HepG2 (cell line): Measurements from ENCODE around the gene CAPN15. TPM values are rescaled to one million over a fixed set of nuclear protein-coding genes. Genes with fewer than 3 reads are reported as not detected.

Experiments used
- GTF3A ChIP-seq: sonication (generic); formaldehyde crosslinking; conservative IDR thresholded peaks from 2 replicates; pipeline ENCODE4 v1.4.0; 2020; ENCODE audit warnings: mild to moderate bottlenecking, missing genetic modification reagents
- NFKB2 ChIP-seq: sonication (generic); formaldehyde crosslinking; IDR thresholded peaks from 2 replicates; pipeline ENCODE4 v1.4.0; 2020; ENCODE audit warnings: missing genetic modification reagents, borderline replicate concordance
- NFRKB ChIP-seq: fragments of 450-650 bp; IDR thresholded peaks from 2 replicates; pipeline ENCODE4 v1.6.1; 2017
- PITX1 ChIP-seq: sonication (generic); formaldehyde crosslinking; IDR thresholded peaks from 2 replicates; pipeline ENCODE4 v1.5.1; 2020; ENCODE audit warnings: mild to moderate bottlenecking, missing genetic modification reagents
- POLR2A ChIP-seq, 2 experiments: IDR thresholded peaks; 2 replicates each; pipeline ENCODE4 v1.6.1; 2011; ENCODE audit warnings: low read depth in 2 of 2, low read length in 2 of 2, mild to moderate bottlenecking in 1 of 2, moderate library complexity in 1 of 2; ENCODE audit not compliant: insufficient read depth in 1 of 2
- POLR2AphosphoS5 ChIP-seq: IDR thresholded peaks from 2 replicates; pipeline ENCODE4 v1.6.1; 2012; ENCODE audit warnings: low read depth, low read length
- REL ChIP-seq: sonication (generic); formaldehyde crosslinking; conservative IDR thresholded peaks from 2 replicates; pipeline ENCODE4 v1.8.0; 2022; ENCODE audit warnings: mild to moderate bottlenecking, missing genetic modification reagents, moderate library complexity
- RFX1 ChIP-seq: fragments of 450-650 bp; IDR thresholded peaks from 2 replicates; pipeline ENCODE4 v1.6.1; 2017
- ZIK1 ChIP-seq: sonication (generic); formaldehyde crosslinking; IDR thresholded peaks from 2 replicates; pipeline ENCODE4 v1.5.0; 2020; ENCODE audit warnings: mild to moderate bottlenecking, low read depth, missing genetic modification reagents, borderline replicate concordance
- polyA plus RNA-seq, 8 experiments: library from polyadenylated mRNA; depleted of rRNA in 3 of 8; stranded (reverse) in 7 of 8; unstranded in 1 of 8; fragments of >200 nt; fragmentation: Illumina TruSeq in 4 of 8; extraction: Trizol in 4 of 8; gene quantifications; 2 replicates each; pipeline versions ENCODE4 v1.2.1 to v1.2.3, GENCODE V29; 2011 to 2016; ENCODE audit warnings: low read depth in 4 of 8, missing spikeins in 1 of 8, mixed read lengths in 1 of 8; ENCODE audit not compliant: insufficient read depth in 1 of 8
- total RNA-seq, 5 experiments: library from RNA; depleted of rRNA; stranded (reverse); fragments of >200 nt; fragmentation: Illumina TruSeq; extraction: Trizol; gene quantifications; 2 replicates each; pipeline ENCODE4 v1.2.3, GENCODE V29; 2016; ENCODE audit warnings: low read depth in 1 of 5
- TF ChIP-seq, protein P1 (sequence below): sonication (generic); formaldehyde crosslinking; IDR thresholded peaks from 2 replicates; pipeline ENCODE4 v1.5.0; 2020; ENCODE audit warnings: mild to moderate bottlenecking, missing genetic modification reagents
- TF ChIP-seq, protein P2 (sequence below): sonication (generic); formaldehyde crosslinking; IDR thresholded peaks from 2 replicates; pipeline ENCODE4 v1.8.1; 2023; ENCODE audit warnings: missing genetic modification reagents, inconsistent platforms, borderline replicate concordance
- TF ChIP-seq, protein P3 (sequence below): sonication (generic); formaldehyde crosslinking; IDR thresholded peaks from 2 replicates; pipeline ENCODE4 v1.8.0; 2022; ENCODE audit warnings: mild to moderate bottlenecking, missing genetic modification reagents, borderline replicate concordance

CAPN15 gene
- total and polyA plus RNA-seq, 2 of the 13 experiments (the other 11 are each of a cell fraction or from before 2014, with no cell fraction given), result 14.9 to 24.5 TPM

DNA sequence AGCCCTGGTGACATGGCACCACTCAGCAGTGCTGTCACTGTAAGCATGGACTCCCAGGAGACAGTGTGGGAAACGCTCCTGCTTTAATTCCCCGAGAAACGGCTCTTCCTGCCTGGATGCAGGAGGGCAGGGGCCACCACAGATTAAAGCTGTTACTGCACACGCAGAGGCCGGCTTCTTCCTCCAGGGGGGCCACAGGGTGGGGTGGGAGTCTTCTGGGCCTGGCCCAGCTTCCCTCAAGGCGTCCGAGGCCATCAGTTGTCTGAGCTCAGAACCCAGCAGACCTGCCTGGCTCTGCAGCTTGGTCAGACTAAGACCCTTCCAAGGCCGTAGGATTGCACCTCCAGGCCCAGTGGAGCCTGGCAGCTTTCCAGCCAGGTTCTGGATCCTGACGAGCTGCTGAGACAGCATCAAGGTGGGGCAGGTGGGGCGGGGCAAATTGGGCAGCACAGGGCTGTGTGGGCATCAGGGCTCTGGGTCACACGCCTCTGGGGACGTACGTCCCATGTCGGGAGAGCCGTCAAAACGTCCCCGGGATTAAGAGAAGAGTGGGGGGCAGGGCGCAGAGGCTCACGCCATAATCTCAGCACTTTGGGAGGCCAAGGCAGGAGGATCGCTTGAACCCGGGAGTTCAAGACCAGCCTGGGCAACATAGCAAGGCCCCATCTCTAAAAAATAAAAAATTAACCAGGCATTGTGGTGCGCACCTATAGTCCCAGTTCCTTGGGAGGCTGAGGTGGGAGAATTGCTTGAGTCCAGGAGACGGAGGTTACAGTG is 5.0 kb upstream of the CAPN15 start (continued):
- TF ChIP-seq REL (CRISPR knock-in tag), result no peak
- TF ChIP-seq ZIK1 (CRISPR knock-in tag), result no peak
- TF ChIP-seq, protein P1, sequence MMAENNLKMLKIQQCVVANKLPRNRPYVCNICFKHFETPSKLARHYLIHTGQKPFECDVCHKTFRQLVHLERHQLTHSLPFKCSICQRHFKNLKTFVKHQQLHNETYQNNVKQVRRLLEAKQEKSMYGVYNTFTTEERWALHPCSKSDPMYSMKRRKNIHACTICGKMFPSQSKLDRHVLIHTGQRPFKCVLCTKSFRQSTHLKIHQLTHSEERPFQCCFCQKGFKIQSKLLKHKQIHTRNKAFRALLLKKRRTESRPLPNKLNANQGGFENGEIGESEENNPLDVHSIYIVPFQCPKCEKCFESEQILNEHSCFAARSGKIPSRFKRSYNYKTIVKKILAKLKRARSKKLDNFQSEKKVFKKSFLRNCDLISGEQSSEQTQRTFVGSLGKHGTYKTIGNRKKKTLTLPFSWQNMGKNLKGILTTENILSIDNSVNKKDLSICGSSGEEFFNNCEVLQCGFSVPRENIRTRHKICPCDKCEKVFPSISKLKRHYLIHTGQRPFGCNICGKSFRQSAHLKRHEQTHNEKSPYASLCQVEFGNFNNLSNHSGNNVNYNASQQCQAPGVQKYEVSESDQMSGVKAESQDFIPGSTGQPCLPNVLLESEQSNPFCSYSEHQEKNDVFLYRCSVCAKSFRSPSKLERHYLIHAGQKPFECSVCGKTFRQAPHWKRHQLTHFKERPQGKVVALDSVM, result peak; percentile 75; the same call in 1 of the 2 replicates
- TF ChIP-seq GTF3A, result no peak
- TF ChIP-seq POLR2AphosphoS5, result peak; percentile 48
- TF ChIP-seq NFKB2 (CRISPR knock-in tag), result no peak
- TF ChIP-seq NFRKB, result no peak
- TF ChIP-seq RFX1, result no peak
- TF ChIP-seq, protein P2, sequence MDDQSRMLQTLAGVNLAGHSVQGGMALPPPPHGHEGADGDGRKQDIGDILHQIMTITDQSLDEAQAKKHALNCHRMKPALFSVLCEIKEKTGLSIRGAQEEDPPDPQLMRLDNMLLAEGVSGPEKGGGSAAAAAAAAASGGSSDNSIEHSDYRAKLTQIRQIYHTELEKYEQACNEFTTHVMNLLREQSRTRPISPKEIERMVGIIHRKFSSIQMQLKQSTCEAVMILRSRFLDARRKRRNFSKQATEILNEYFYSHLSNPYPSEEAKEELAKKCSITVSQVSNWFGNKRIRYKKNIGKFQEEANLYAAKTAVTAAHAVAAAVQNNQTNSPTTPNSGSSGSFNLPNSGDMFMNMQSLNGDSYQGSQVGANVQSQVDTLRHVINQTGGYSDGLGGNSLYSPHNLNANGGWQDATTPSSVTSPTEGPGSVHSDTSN (CRISPR knock-in tag), result no peak
- TF ChIP-seq, protein P3, sequence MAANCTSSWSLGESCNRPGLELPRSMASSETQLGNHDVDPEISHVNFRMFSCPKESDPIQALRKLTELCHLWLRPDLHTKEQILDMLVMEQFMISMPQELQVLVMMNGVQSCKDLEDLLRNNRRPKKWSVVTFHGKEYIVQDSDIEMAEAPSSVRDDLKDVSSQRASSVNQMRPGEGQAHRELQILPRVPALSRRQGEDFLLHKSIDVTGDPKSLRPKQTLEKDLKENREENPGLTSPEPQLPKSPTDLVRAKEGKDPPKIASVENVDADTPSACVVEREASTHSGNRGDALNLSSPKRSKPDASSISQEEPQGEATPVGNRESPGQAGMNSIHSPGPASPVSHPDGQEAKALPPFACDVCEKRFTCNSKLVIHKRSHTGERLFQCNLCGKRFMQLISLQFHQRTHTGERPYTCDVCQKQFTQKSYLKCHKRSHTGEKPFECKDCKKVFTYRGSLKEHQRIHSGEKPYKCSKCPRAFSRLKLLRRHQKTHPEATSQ (CRISPR knock-in tag), result no peak
- TF ChIP-seq POLR2A (IDR thresholded peaks at IDR 0.05; ENCODE audit: insufficient read depth in 1 of 2, low read depth in 2 of 2, low read length in 2 of 2), result peak in 1 of 2 experiments; percentile 17; a peak in 1 of 4 replicates
- TF ChIP-seq PITX1, result 0 out of 2 replicates have a peak, but pooled peaks have one; percentile 32
